T-helper 2 cell treated with Interferon-gamma antibody and Interleukin-4, amounts not matched to agents 5 μg/mL and 100 μg/mL, for 36 hours (primary cell): ENCODE data around the gene LMX1B.
A peak's percentile ranks its signal among the peaks of the same experiment; 100 is the strongest.

Source experiments
- DNase-seq: peaks from one replicate; pipeline ENCODE4 v3.0.0; 2021; ENCODE audit warnings: low spot score
- H3K27ac Mint-ChIP-seq: one replicate; pipeline ENCODE4 v1.8.0; 2021; ENCODE audit warnings: mild to moderate bottlenecking, mixed read lengths
- H3K27me3 Mint-ChIP-seq: one replicate; pipeline ENCODE4 v1.8.0; 2021; ENCODE audit warnings: low read depth, mixed read lengths
- H3K36me3 Mint-ChIP-seq: one replicate; pipeline ENCODE4 v1.8.0; 2021; ENCODE audit warnings: low read depth, mixed read lengths
- H3K4me1 Mint-ChIP-seq: one replicate; pipeline ENCODE4 v1.8.0; 2021; ENCODE audit warnings: low read depth, mixed read lengths
- H3K4me3 Mint-ChIP-seq: one replicate; pipeline ENCODE4 v1.8.0; 2022; ENCODE audit warnings: mild to moderate bottlenecking, moderate library complexity, mixed read lengths
- H3K9me3 Mint-ChIP-seq: one replicate; pipeline ENCODE4 v1.8.0; 2021; ENCODE audit warnings: mixed read lengths

LMX1B gene

GRCh38 chr9:126684345-126684744 is 70.6 kb downstream of the LMX1B start:
- Mint-ChIP-seq H3K36me3 (no peaks in the 10 kb centered on the region), H3K27me3 (peaks cover 68% of the 10 kb centered on the region), H3K4me3 (no peak overlapping the region), H3K4me1 (no peaks in the 10 kb centered on the region), H3K27ac (no peak overlapping the region), H3K9me3 (no peaks in the 10 kb centered on the region)
- DNase-seq, result no peak

- no peaks in the 10 kb centered on the region for H3K4me1 Mint-ChIP-seq
- no peaks in the 10 kb centered on the region for H3K9me3 Mint-ChIP-seq
- no peaks in the 10 kb centered on the region for H3K36me3 Mint-ChIP-seq
- H3K4me3 Mint-ChIP-seq, result no peak overlapping the region
- peaks cover 61% of the 10 kb centered on the region for H3K27me3 Mint-ChIP-seq
- no peak for DNase-seq
- no peak overlapping the region for H3K27ac Mint-ChIP-seq
Observed at GRCh38 chr9:126684965-126685465, 71.3 kb downstream of the LMX1B start.

- H3K27me3 Mint-ChIP-seq, result peaks cover 42% of the 10 kb centered on the region
- no peaks in the 10 kb centered on the region for H3K4me1 Mint-ChIP-seq
- H3K4me3 Mint-ChIP-seq, result no peak overlapping the region
- H3K36me3 Mint-ChIP-seq, result no peaks in the 10 kb centered on the region
- no peaks in the 10 kb centered on the region for H3K9me3 Mint-ChIP-seq
- H3K27ac Mint-ChIP-seq, result no peak overlapping the region
- no peak for DNase-seq
Observed at GRCh38 chr9:126687930-126688461, 74.3 kb downstream of the LMX1B start.

- peaks cover 38% of the 10 kb centered on the region for H3K27me3 Mint-ChIP-seq
- no peak overlapping the region for H3K27ac Mint-ChIP-seq
- no peak overlapping the region for H3K4me3 Mint-ChIP-seq
Observed at GRCh38 chr9:126688617-126689016, 74.9 kb downstream of the LMX1B start.

GRCh38 chr9:126689027-126689825 is 75.5 kb downstream of the LMX1B start:
- Mint-ChIP-seq H3K4me1 (no peaks in the 10 kb centered on the region), H3K36me3 (no peaks in the 10 kb centered on the region), H3K4me3 (no peak overlapping the region), H3K9me3 (no peaks in the 10 kb centered on the region), H3K27me3 (peaks cover 32% of the 10 kb centered on the region), H3K27ac (no peak overlapping the region)
- DNase-seq, result no peak

More at GRCh38 chr9:126688617-126689016, 74.9 kb downstream of the LMX1B start:
- no peak for DNase-seq
- Mint-ChIP-seq H3K36me3 (no peaks in the 10 kb centered on the region), H3K4me1 (no peaks in the 10 kb centered on the region), H3K9me3 (no peaks in the 10 kb centered on the region)

GRCh38 chr9:126690431-126691051 is 76.8 kb downstream of the LMX1B start:
- Mint-ChIP-seq H3K9me3 (no peaks in the 10 kb centered on the region), H3K27ac (no peak overlapping the region), H3K27me3 (peaks cover 18% of the 10 kb centered on the region), H3K4me1 (no peaks in the 10 kb centered on the region), H3K4me3 (no peak overlapping the region), H3K36me3 (no peaks in the 10 kb centered on the region)
- peak; percentile 22 for DNase-seq

GRCh38 chr9:126692041-126692758 is 78.5 kb downstream of the LMX1B start:
- Mint-ChIP-seq H3K27me3 (peaks cover 8% of the 10 kb centered on the region), H3K4me1 (no peaks in the 10 kb centered on the region), H3K27ac (no peak overlapping the region), H3K9me3 (no peaks in the 10 kb centered on the region), H3K36me3 (no peaks in the 10 kb centered on the region), H3K4me3 (no peak overlapping the region)
- no peak for DNase-seq

GRCh38 chr9:126692759-126693427 is 79.2 kb downstream of the LMX1B start:
- DNase-seq, result no peak
- Mint-ChIP-seq H3K4me1 (no peaks in the 10 kb centered on the region), H3K4me3 (no peak overlapping the region), H3K9me3 (no peaks in the 10 kb centered on the region), H3K27ac (no peak overlapping the region), H3K27me3 (peaks cover 2% of the 10 kb centered on the region), H3K36me3 (no peaks in the 10 kb centered on the region)

GRCh38 chr9:126693428-126693944 is 79.8 kb downstream of the LMX1B start:
- Mint-ChIP-seq H3K4me1 (no peaks in the 10 kb centered on the region), H3K27me3 (peaks cover 2% of the 10 kb centered on the region), H3K9me3 (no peaks in the 10 kb centered on the region), H3K27ac (no peak overlapping the region), H3K36me3 (no peaks in the 10 kb centered on the region), H3K4me3 (no peak overlapping the region)
- no peak for DNase-seq

- Mint-ChIP-seq H3K9me3 (no peaks in the 10 kb centered on the region), H3K27ac (no peak overlapping the region), H3K4me1 (no peaks in the 10 kb centered on the region), H3K4me3 (no peak overlapping the region), H3K36me3 (no peaks in the 10 kb centered on the region), H3K27me3 (peaks cover 2% of the 10 kb centered on the region)
- no peak for DNase-seq
Observed at GRCh38 chr9:126694206-126695081, 80.7 kb downstream of the LMX1B start.

GRCh38 chr9:126695186-126695585 is 81.5 kb downstream of the LMX1B start:
- Mint-ChIP-seq H3K4me3 (no peak overlapping the region), H3K27ac (no peak overlapping the region), H3K9me3 (no peaks in the 10 kb centered on the region), H3K27me3 (peaks cover 2% of the 10 kb centered on the region), H3K4me1 (no peaks in the 10 kb centered on the region), H3K36me3 (no peaks in the 10 kb centered on the region)
- DNase-seq, result no peak

- Mint-ChIP-seq H3K9me3 (no peaks in the 10 kb centered on the region), H3K4me1 (no peaks in the 10 kb centered on the region), H3K36me3 (no peaks in the 10 kb centered on the region), H3K4me3 (no peak overlapping the region), H3K27ac (no peak overlapping the region), H3K27me3 (no peaks in the 10 kb centered on the region)
- no peak for DNase-seq
Observed at GRCh38 chr9:126695701-126696400, 82.1 kb downstream of the LMX1B start.
